Activated naive CD4-positive, alpha-beta T cell treated with anti-CD3 and anti-CD28 coated beads for 36 hours (primary cell): ENCODE data around the gene FSTL5. TPM values are rescaled to one million over a fixed set of nuclear protein-coding genes. Genes with fewer than 3 reads are reported as not detected.

Source experiments
- CTCF ChIA-PET: fragments of 350-600 bp; sonication (Branson Sonifier 250); formaldehyde crosslinking; loops from one replicate; lab custom pipeline; 2021; ENCODE audit warnings: antibody characterized with exemption; lab: Charles Lee
- DNase-seq: peaks from one replicate; pipeline ENCODE4 v3.0.0-alpha.2; 2020
- H3K27ac Mint-ChIP-seq: one replicate; pipeline ENCODE4 v1.8.0; 2021; ENCODE audit warnings: mild to moderate bottlenecking, mixed read lengths
- H3K27me3 Mint-ChIP-seq: one replicate; pipeline ENCODE4 v1.8.0; 2021; ENCODE audit warnings: low read depth, mixed read lengths
- H3K36me3 Mint-ChIP-seq: one replicate; pipeline ENCODE4 v1.8.0; 2021; ENCODE audit warnings: low read depth, mixed read lengths
- H3K4me1 Mint-ChIP-seq: one replicate; pipeline ENCODE4 v1.8.0; 2021; ENCODE audit warnings: low read depth, mixed read lengths
- H3K4me3 Mint-ChIP-seq: one replicate; pipeline ENCODE4 v1.8.0; 2021; ENCODE audit warnings: mild to moderate bottlenecking, moderate library complexity, mixed read lengths
- H3K9me3 Mint-ChIP-seq: one replicate; pipeline ENCODE4 v1.8.0; 2021; ENCODE audit warnings: mixed read lengths
- intact Hi-C: fragments of 100-400 bp; cut with micrococcal nuclease; formaldehyde crosslinking; loops from one replicate; pipeline ENCODE4 v1.15.1; 2023
- total RNA-seq, 2 experiments: library from RNA; stranded (reverse); gene quantifications; one replicate each; pipeline ENCODE4 v1.2.3, GENCODE V29; 2021

Gene FSTL5
- total RNA-seq, 2 experiments from 2014 or later = not detected

DNA sequence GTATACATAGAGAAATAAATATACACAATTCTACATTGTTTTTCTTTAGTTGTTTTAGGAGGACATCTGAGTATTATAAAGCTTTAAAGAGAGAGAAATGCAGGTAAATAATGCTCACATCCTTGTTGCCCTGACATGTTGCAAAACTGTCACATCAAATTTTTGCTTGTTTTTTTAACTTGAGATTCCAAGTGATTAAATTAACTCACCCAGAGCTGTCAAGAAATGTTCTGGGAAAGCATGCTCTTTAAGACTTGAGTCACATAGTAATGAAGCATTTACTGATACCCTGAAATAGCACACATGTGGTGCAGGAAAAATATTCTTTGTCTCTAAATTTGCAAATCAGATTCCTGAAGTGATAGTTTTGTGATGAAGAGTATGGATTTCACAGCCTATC, 665.6 kb downstream of the FSTL5 start:
- no peaks in the 10 kb centered on the region for H3K9me3 Mint-ChIP-seq
- no peaks in the 10 kb centered on the region for H3K36me3 Mint-ChIP-seq
- no peak overlapping the region for H3K4me3 Mint-ChIP-seq
- DNase-seq = no peak
- H3K27ac Mint-ChIP-seq = no peak overlapping the region
- CTCF ChIA-PET = no interaction called here
- intact Hi-C loops = no loop called here
- no peaks in the 10 kb centered on the region for H3K4me1 Mint-ChIP-seq
- H3K27me3 Mint-ChIP-seq = no peaks in the 10 kb centered on the region

- no peak overlapping the region for H3K4me3 Mint-ChIP-seq
- CTCF ChIA-PET = no interaction called here
- no peaks in the 10 kb centered on the region for H3K27me3 Mint-ChIP-seq
- H3K36me3 Mint-ChIP-seq = no peaks in the 10 kb centered on the region
- no peaks in the 10 kb centered on the region for H3K4me1 Mint-ChIP-seq
- no peak overlapping the region for H3K27ac Mint-ChIP-seq
- intact Hi-C loops = no loop called here
- peaks cover 1% of the 10 kb centered on the region for H3K9me3 Mint-ChIP-seq
- no peak for DNase-seq
Measured at GRCh38 chr4:161486461-161486860, 677.3 kb downstream of the FSTL5 start.

GRCh38 chr4:161466316-161466715, 697.5 kb downstream of the FSTL5 start:
- no peak overlapping the region for H3K27ac Mint-ChIP-seq
- intact Hi-C loops = no loop called here

DNA sequence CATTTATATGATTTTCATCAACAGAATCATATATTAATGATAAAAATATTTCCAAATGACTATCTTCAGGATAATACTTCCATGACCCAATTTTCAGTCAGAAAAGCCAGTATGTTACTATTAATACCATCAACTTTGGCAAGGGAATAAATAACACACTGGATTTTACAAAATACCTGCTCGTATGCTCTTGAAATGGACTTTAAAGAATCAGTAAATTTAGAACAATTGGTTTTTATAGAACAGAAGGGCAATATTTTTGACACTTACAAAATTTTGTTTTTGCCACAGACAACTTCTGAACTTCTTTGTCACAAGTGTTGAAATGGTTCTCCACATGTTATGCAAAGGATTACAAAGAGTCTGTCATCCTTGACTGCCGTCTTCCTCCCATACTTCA, 700.4 kb downstream of the FSTL5 start:
- intact Hi-C loops = no loop called here
- Mint-ChIP-seq H3K27me3 (no peaks in the 10 kb centered on the region), H3K9me3 (peaks cover 9% of the 10 kb centered on the region), H3K36me3 (no peaks in the 10 kb centered on the region), H3K4me1 (no peaks in the 10 kb centered on the region), H3K27ac (no peak overlapping the region), H3K4me3 (no peak overlapping the region)
- CTCF ChIA-PET = no interaction called here
- no peak for DNase-seq

More at GRCh38 chr4:161466316-161466715, 697.5 kb downstream of the FSTL5 start:
- Mint-ChIP-seq H3K9me3 (peaks cover 8% of the 10 kb centered on the region), H3K27me3 (no peaks in the 10 kb centered on the region), H3K36me3 (no peaks in the 10 kb centered on the region), H3K4me3 (no peak overlapping the region), H3K4me1 (no peaks in the 10 kb centered on the region)
- CTCF ChIA-PET = no interaction called here
- no peak for DNase-seq

DNA sequence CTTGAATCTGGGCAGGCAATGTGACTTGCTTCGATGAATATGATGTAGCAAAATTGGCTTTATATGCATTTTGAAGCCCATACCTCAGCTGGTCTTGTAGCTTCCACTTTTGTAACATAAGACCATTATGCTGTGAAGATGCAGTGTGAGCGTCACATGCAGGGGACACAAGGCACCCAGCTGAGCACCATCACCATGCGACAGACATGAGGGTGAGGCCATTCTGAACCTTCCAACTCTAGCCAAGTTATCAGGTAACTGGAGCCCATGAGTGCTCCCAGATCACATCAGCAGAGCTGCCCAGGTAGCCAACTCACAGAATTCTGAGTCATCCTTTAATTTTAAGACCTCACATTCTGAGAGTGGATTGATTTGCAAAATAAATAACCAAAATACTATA, 705.9 kb downstream of the FSTL5 start:
- DNase-seq = no peak
- CTCF ChIA-PET = no interaction called here
- Mint-ChIP-seq H3K4me1 (no peaks in the 10 kb centered on the region), H3K27me3 (no peaks in the 10 kb centered on the region), H3K27ac (no peak overlapping the region), H3K4me3 (no peak overlapping the region), H3K36me3 (no peaks in the 10 kb centered on the region), H3K9me3 (peaks cover 3% of the 10 kb centered on the region)
- intact Hi-C loops = no loop called here

GRCh38 chr4:161457311-161457710, 706.5 kb downstream of the FSTL5 start:
- H3K27me3 Mint-ChIP-seq = no peaks in the 10 kb centered on the region
- DNase-seq = no peak
- no peak overlapping the region for H3K4me3 Mint-ChIP-seq
- H3K27ac Mint-ChIP-seq = no peak overlapping the region
- H3K4me1 Mint-ChIP-seq = no peaks in the 10 kb centered on the region
- CTCF ChIA-PET = no interaction called here
- intact Hi-C loops = no loop called here
- peaks cover 3% of the 10 kb centered on the region for H3K9me3 Mint-ChIP-seq
- H3K36me3 Mint-ChIP-seq = no peaks in the 10 kb centered on the region

DNA sequence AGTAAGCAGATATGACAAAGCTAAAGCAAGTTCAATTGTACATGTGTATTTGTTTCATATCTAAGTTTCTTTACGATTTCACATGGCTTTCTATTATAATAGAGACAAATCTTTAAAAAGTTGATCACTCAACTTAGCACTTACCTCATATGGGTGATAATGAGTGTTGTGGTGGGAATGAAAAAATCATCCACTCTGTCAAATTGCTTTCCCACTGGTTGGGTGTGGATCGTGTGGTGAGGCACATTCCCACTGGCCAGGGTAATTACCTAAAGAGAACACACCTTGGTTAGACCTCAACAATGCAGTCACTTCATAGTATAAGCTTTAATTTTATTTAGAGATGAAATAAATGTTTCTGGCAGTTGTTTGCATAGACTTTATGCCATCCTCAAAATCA, 708.9 kb downstream of the FSTL5 start:
- Mint-ChIP-seq H3K27ac (no peak overlapping the region), H3K4me3 (no peak overlapping the region), H3K27me3 (no peaks in the 10 kb centered on the region), H3K4me1 (no peaks in the 10 kb centered on the region), H3K9me3 (no peaks in the 10 kb centered on the region), H3K36me3 (no peaks in the 10 kb centered on the region)
- CTCF ChIA-PET = no interaction called here
- DNase-seq = no peak
- intact Hi-C loops = no loop called here

DNA sequence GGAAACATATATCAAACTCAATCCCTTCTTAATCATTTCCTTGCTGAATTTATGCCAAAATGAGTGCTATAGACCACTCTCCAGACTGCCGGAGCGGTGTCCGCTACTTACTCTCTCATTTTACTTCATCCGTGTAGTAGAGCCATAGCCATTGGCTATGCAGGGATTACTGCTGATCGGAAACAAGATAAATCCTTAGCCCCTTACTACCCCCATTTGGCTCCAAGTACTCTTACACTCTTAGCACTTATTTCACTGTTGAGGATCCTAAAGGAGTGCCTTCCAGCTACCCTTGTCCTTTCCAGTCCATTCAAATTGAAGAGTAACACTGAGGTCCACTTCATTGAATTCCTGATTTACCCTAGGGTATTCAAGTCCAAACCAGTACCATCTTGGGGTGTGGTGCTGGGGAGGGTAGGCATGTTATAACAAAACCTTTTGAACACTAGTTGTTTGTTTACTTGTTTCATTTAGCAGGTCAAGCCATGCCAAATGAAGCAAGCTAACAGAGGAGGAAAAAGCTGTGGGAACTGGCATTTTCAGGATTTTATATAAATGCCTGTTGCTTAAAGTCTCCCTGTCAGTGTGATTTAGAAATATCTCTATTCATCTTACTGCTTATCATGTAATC, 715.1 kb downstream of the FSTL5 start:
- no peaks in the 10 kb centered on the region for H3K36me3 Mint-ChIP-seq
- DNase-seq = no peak
- no peak overlapping the region for H3K4me3 Mint-ChIP-seq
- H3K9me3 Mint-ChIP-seq = peaks cover 1% of the 10 kb centered on the region
- H3K27me3 Mint-ChIP-seq = no peaks in the 10 kb centered on the region
- no peak overlapping the region for H3K27ac Mint-ChIP-seq
- CTCF ChIA-PET = no interaction called here
- H3K4me1 Mint-ChIP-seq = no peaks in the 10 kb centered on the region
- intact Hi-C loops = no loop called here

GRCh38 chr4:161444626-161445025, 719.2 kb downstream of the FSTL5 start:
- no peaks in the 10 kb centered on the region for H3K27me3 Mint-ChIP-seq
- intact Hi-C loops = no loop called here
- H3K27ac Mint-ChIP-seq = no peak overlapping the region
- H3K36me3 Mint-ChIP-seq = no peaks in the 10 kb centered on the region
- DNase-seq = no peak
- H3K9me3 Mint-ChIP-seq = peaks cover 1% of the 10 kb centered on the region
- CTCF ChIA-PET = no interaction called here
- H3K4me3 Mint-ChIP-seq = no peak overlapping the region
- H3K4me1 Mint-ChIP-seq = no peaks in the 10 kb centered on the region

- intact Hi-C loops = no loop called here
- Mint-ChIP-seq H3K4me1 (no peaks in the 10 kb centered on the region), H3K27me3 (no peaks in the 10 kb centered on the region), H3K27ac (no peak overlapping the region), H3K4me3 (no peak overlapping the region), H3K9me3 (peaks cover 1% of the 10 kb centered on the region), H3K36me3 (no peaks in the 10 kb centered on the region)
- CTCF ChIA-PET = no interaction called here
- no peak for DNase-seq
Measured at GRCh38 chr4:161442921-161443320, 720.9 kb downstream of the FSTL5 start.

- DNase-seq = no peak
- Mint-ChIP-seq H3K27ac (no peak overlapping the region), H3K4me3 (no peak overlapping the region), H3K27me3 (no peaks in the 10 kb centered on the region), H3K36me3 (no peaks in the 10 kb centered on the region), H3K4me1 (no peaks in the 10 kb centered on the region), H3K9me3 (peaks cover 10% of the 10 kb centered on the region)
- intact Hi-C loops = no loop called here
- CTCF ChIA-PET = no interaction called here
Measured at GRCh38 chr4:161438096-161438495, 725.7 kb downstream of the FSTL5 start.

DNA sequence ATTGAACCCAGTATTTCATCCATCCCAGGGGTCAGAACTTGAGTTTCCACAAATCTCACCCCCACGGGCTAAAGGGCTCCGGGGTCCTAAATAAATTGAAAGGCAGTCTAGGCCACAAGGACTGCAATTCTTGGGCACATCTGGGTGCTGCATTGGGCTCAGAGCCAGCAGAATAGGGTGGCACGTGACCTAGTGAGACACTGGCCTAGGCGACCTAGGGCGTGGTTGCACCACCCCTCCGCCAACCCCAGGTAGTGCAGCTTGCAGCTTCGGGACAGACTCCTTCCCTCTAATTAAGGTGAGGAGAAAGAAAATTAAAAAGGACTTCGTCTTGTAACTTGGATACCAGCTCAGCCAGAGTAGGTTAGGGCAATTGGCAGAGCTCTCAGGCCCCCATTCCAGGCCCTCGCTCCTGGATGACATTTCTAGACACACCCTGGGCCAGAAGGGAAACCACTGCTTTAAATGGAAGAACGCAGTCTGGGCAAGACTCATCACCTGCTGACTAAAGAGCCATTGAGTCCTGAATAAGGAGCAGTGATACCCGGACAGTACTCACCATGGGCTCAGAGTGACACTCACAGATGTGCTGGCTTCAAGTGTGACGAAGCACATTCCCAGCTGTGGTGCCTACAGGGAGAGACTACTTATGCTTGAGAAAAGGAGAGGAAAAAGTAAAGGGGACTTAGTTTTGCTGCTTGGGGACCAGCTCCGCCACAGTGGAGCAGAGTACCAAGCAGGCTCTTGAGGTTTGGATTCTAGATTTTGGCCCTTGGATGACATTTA, 735.4 kb downstream of the FSTL5 start:
- no peak for DNase-seq
- intact Hi-C loops = no loop called here
- Mint-ChIP-seq H3K4me1 (no peaks in the 10 kb centered on the region), H3K27me3 (no peaks in the 10 kb centered on the region), H3K36me3 (no peaks in the 10 kb centered on the region), H3K4me3 (no peak overlapping the region), H3K27ac (no peak overlapping the region), H3K9me3 (no peaks in the 10 kb centered on the region)
- CTCF ChIA-PET = no interaction called here

DNA sequence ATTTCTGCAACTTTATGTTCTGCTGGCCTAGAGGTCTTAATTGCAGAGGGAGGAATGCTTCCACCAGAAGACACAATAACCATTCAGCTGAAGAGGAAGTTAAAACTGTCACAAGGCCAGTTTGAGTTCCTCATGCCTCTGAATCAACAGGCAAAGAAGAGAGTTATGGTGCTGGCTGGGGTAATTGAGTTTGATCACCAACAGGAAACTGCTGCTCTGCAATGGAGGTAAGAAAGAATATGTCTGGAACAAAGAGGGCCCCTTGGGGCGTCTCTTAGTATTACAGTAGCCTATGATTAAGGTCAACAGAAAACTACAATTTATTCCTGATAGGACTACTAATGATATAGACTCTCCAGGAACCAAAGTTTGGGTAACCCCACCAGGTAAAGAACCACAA, 744.0 kb downstream of the FSTL5 start:
- CTCF ChIA-PET = no interaction called here
- no peak for DNase-seq
- Mint-ChIP-seq H3K27ac (no peak overlapping the region), H3K36me3 (no peaks in the 10 kb centered on the region), H3K4me3 (no peak overlapping the region), H3K27me3 (no peaks in the 10 kb centered on the region), H3K9me3 (peaks cover 3% of the 10 kb centered on the region), H3K4me1 (no peaks in the 10 kb centered on the region)
- intact Hi-C loops = no loop called here
